ENCODE data around the gene ISOC1.

The ISOC1 gene

DNA sequence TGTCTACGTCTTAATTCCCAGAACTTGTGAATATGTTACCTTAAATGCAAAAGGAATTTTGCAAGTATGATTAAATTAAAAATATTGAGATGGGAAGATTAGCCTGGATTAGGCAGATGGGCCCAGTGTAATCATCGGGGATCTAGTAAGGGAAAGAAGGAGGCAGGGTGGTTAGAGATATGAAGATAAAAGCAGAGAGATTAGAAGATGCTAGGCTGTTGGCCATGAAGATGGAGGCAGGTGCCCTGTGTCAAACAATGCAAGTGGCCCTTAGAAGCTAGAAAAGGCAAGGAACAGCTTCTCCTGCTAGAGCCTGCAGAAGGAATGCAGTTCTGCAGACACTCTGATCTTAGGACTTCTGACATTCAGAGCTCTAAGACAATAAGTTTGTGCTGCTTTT is 28.8 kb upstream of the ISOC1 start:
- no peak overlapping the region for H3K4me3 ChIP-seq
- H3K4me1 ChIP-seq, result no peaks in the 10 kb centered on the region
- H3K36me3 ChIP-seq, result no peaks in the 10 kb centered on the region
- no peak overlapping the region for H3K27ac ChIP-seq
- H3K9ac ChIP-seq, result no peak overlapping the region
- no peak for TF ChIP-seq Cebpa-rat (IDR thresholded peaks at IDR 0.05)
- no peaks in the 10 kb centered on the region for H3K27me3 ChIP-seq
- H3K9me3 ChIP-seq (replicated peaks in 1 of 11), result no peaks in the 10 kb centered on the region
- no peak overlapping the region for H3K4me2 ChIP-seq
- no peaks in the 10 kb centered on the region for H4K20me1 ChIP-seq

DNA sequence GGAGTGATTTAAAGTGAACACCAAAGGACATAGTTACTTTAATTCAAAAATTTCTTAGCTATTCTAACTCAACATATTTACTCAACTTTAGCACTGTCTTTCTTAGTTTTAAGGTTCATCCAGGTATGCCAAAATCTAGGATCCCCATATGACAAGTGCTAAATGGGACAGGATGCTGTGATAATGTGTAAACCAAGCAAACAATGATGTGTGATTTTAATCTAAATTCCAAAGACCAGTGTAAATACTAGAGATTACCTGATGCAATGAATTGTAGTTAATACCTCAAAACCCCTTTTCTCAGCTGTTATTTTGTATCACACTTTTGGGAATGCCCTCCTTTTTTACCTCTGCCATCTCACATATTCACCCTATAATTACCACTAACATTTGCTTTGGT is 26.8 kb upstream of the ISOC1 start:
- Histone ChIP-seq H3K27me3 (no peaks in the 10 kb centered on the region), H4K20me1 (no peaks in the 10 kb centered on the region), H3K4me1 (no peaks in the 10 kb centered on the region), H3K4me2 (no peak overlapping the region), H3K4me3 (no peak overlapping the region), H3K36me3 (no peaks in the 10 kb centered on the region), H3K9ac (no peak overlapping the region), H3K27ac (no peak overlapping the region), H3K9me3 (replicated peaks in 1 of 11) (no peaks in the 10 kb centered on the region)
- no peak for TF ChIP-seq Cebpa-rat (IDR thresholded peaks at IDR 0.05)

DNA sequence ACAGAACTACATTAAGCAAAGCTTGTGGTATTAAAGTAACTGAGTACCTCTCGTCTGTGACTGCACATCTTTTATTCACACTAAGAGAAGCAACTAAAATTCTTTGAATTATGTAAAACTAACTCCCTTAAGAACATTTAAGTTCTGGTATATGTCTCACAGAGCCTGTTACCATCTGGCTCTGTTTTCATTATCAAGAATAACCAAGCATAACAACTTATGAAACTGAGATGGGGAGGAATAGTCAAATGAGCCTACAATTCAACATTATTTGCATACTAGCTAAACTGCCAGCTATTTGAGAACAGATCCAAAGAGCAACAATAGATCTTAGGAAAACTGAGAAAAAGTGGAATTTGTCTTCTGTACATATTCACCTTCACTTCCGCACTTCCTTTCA is 25.3 kb upstream of the ISOC1 start:
- Histone ChIP-seq H3K4me2 (no peak overlapping the region), H3K9me3 (replicated peaks in 1 of 11) (no peaks in the 10 kb centered on the region), H4K20me1 (no peaks in the 10 kb centered on the region), H3K4me3 (no peak overlapping the region), H3K27ac (no peak overlapping the region), H3K4me1 (no peaks in the 10 kb centered on the region), H3K9ac (no peak overlapping the region), H3K36me3 (no peaks in the 10 kb centered on the region), H3K27me3 (no peaks in the 10 kb centered on the region)
- TF ChIP-seq Cebpa-rat (IDR thresholded peaks at IDR 0.05), result no peak

DNA sequence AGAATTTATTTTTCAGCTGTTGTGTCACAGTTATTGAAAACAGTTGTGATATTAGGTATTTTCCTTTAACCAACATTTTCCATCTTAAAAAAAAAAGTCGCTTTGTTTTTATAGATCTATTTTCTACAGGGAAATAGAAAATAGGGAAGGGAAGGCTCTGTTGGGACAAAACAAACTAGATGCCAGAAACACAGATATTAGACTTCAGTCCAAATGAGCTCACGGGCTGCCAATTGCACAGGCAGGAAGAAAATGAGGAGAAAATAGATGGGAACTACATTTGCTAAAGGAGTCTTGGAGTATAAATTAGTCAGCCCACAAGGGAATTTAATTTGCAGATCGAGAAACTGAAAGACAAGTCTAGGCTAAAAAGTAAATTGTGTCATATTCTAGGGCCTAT is 21.4 kb upstream of the ISOC1 start:
- TF ChIP-seq Cebpa-rat (IDR thresholded peaks at IDR 0.05), result no peak
- no peaks in the 10 kb centered on the region for H3K4me1 ChIP-seq
- no peaks in the 10 kb centered on the region for H4K20me1 ChIP-seq
- H3K4me3 ChIP-seq, result no peak overlapping the region
- no peaks in the 10 kb centered on the region for H3K27me3 ChIP-seq
- H3K4me2 ChIP-seq, result no peak overlapping the region
- no peak overlapping the region for H3K27ac ChIP-seq
- H3K9ac ChIP-seq, result no peak overlapping the region
- H3K9me3 ChIP-seq (replicated peaks in 1 of 11), result no peaks in the 10 kb centered on the region
- H3K36me3 ChIP-seq, result no peaks in the 10 kb centered on the region

DNA sequence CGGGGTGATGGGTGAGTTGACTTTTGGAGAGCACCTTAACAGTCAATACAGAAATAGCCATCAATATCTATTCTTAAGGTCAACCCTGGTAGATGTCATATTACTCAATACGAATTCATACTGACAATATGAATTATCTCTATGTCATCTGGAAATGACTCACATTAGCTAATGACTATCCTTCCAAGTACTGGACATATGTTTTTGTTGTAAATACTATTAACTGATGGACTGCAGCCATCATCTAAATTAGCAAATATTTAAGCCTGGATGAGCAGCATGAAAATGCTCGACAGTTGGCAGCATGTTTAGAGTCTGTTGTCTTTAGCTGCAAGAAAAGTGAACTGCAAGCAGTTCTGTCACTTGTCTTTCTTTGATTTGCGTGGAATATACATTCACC is 19.6 kb upstream of the ISOC1 start:
- H3K9me3 ChIP-seq (replicated peaks in 1 of 11), result no peaks in the 10 kb centered on the region
- H3K4me1 ChIP-seq, result no peaks in the 10 kb centered on the region
- H3K4me3 ChIP-seq, result no peak overlapping the region
- no peaks in the 10 kb centered on the region for H3K27me3 ChIP-seq
- no peaks in the 10 kb centered on the region for H3K36me3 ChIP-seq
- H3K9ac ChIP-seq, result no peak overlapping the region
- H3K4me2 ChIP-seq, result no peak overlapping the region
- no peak overlapping the region for H3K27ac ChIP-seq
- no peaks in the 10 kb centered on the region for H4K20me1 ChIP-seq
- no peak for TF ChIP-seq Cebpa-rat (IDR thresholded peaks at IDR 0.05)

DNA sequence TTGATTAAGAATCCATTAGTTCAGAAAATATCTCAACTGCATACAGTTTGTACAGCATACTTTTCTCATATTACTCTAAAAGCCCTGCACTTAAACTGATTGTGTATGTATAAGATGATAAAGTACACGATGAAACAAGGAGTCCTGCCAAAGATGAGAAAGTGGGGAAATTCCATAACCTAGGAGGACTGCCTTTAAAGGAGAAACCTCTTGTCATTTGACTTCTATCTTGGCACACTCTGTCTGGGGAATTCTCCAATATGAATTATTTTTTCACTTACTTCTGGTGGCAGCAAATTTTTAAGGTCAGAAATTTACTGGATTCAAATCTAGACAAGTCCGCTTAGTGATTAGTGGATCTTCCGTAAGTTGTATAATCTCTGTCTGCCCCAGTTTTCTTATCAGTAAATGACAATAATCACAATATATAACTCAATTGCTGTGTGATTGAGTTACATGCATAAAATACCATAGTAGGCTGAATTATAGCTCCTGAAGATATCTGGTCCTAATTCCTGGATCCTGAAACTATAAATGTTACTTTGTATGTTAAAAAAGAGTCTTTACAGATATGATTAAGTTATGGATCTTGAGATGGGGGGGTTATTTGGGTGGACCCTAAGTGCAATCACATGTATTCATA is 17.0 kb upstream of the ISOC1 start:
- Histone ChIP-seq H3K27me3 (no peaks in the 10 kb centered on the region), H3K4me2 (no peak overlapping the region), H3K4me1 (no peaks in the 10 kb centered on the region), H3K36me3 (no peaks in the 10 kb centered on the region), H3K9me3 (replicated peaks in 1 of 11) (no peaks in the 10 kb centered on the region), H4K20me1 (no peaks in the 10 kb centered on the region), H3K9ac (no peak overlapping the region), H3K4me3 (no peak overlapping the region), H3K27ac (no peak overlapping the region)
- TF ChIP-seq Cebpa-rat (IDR thresholded peaks at IDR 0.05), result no peak

DNA sequence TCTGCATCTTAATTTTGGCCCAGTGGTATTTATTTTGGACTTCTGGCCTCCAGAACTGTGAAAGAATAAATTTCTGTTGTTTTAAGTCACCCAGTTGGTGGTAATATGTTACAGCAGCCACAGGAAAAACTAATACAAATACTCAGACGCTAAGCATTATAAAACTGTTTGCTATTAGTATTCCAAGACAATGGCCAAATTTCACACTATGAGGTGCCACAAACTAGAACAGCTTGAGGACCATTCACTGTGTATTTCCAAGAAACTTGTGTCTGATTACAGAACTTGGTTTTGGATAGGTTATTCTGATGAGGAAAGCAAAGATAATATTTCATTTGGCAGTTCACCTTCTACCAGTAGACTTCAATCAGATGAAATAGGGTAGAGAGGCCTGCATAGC is 16.3 kb upstream of the ISOC1 start:
- no peak overlapping the region for H3K4me3 ChIP-seq
- no peak for TF ChIP-seq Cebpa-rat (IDR thresholded peaks at IDR 0.05)
- no peaks in the 10 kb centered on the region for H3K9me3 ChIP-seq (replicated peaks in 1 of 11)
- H3K36me3 ChIP-seq, result no peaks in the 10 kb centered on the region
- H3K27me3 ChIP-seq, result no peaks in the 10 kb centered on the region
- no peak overlapping the region for H3K27ac ChIP-seq
- no peak overlapping the region for H3K9ac ChIP-seq
- H3K4me1 ChIP-seq, result no peaks in the 10 kb centered on the region
- H4K20me1 ChIP-seq, result no peaks in the 10 kb centered on the region
- H3K4me2 ChIP-seq, result no peak overlapping the region

DNA sequence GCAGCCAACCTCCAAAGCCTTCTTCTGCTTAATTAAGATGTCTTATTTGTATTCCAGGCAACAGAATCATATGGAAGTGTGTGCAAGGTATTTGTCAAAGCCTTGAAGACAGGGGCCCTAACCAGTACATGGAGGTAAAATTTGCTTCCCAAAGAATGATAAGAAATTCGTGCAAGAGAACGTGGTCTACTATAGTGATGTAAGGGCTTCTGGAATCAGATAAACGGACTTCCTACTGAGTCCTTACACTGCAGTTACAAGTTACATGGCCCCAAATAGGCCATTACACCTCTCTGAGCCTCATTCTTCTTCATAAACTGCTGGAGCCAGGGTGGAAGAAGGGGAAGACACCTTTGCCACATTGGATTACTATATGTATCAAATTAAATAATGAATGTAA is 15.9 kb upstream of the ISOC1 start:
- Histone ChIP-seq H3K4me3 (no peak overlapping the region), H3K36me3 (no peaks in the 10 kb centered on the region), H3K27ac (no peak overlapping the region), H3K27me3 (no peaks in the 10 kb centered on the region), H3K4me2 (no peak overlapping the region), H3K4me1 (no peaks in the 10 kb centered on the region), H3K9me3 (replicated peaks in 1 of 11) (no peaks in the 10 kb centered on the region), H4K20me1 (no peaks in the 10 kb centered on the region), H3K9ac (no peak overlapping the region)
- no peak for TF ChIP-seq Cebpa-rat (IDR thresholded peaks at IDR 0.05)

DNA sequence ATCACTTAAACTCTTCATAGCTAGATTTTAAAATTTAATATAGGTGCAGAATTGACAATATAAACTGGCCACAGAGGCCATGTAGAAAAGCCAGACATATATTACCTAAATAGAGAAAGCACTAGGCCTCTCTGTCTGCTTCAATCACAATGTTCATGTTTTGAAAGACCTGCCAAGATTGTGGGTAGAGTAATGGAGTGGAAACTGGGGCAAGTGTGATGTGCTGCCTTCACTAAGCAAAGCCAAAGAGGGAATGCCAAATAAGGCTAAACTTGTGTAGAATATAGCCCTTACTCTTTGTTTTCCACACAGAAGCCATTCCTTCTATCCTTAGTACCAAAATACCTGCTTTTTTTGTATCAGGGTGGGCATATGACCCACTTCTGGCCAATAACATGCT is 15.1 kb upstream of the ISOC1 start:
- no peak overlapping the region for H3K9ac ChIP-seq

DNA sequence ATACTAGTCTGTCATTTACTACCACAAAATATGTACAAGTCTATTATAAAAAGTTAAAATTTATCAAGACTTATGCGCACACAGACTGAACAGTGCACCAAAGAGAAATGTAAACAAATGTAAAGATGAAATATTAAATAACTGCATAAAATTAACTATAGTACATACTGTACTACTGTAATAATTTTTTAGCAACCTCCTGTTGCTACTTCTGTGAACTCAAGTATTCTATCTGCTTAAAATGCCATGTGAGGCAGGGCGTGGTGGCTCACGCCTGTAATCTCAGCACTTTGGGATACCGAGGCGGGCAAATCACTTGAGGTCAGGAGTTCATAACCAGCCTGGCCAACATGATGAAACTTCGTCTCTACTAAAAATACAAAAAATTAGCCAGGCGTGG is 13.8 kb upstream of the ISOC1 start:
- Histone ChIP-seq H3K4me3 (no peak overlapping the region), H3K27ac (no peak overlapping the region), H3K4me2 (no peak overlapping the region), H3K4me1 (no peaks in the 10 kb centered on the region), H3K27me3 (no peaks in the 10 kb centered on the region), H3K9me3 (replicated peaks in 1 of 11) (no peaks in the 10 kb centered on the region), H3K36me3 (no peaks in the 10 kb centered on the region), H3K9ac (no peak overlapping the region), H4K20me1 (no peaks in the 10 kb centered on the region)
- no peak for TF ChIP-seq Cebpa-rat (IDR thresholded peaks at IDR 0.05)

More for the DNA sequence above, 15.1 kb upstream of the ISOC1 start:
- Histone ChIP-seq H3K4me2 (no peak overlapping the region), H3K4me1 (no peaks in the 10 kb centered on the region), H3K4me3 (no peak overlapping the region), H3K9me3 (replicated peaks in 1 of 11) (no peaks in the 10 kb centered on the region), H3K36me3 (no peaks in the 10 kb centered on the region), H3K27me3 (no peaks in the 10 kb centered on the region), H3K27ac (no peak overlapping the region), H4K20me1 (no peaks in the 10 kb centered on the region)
- TF ChIP-seq Cebpa-rat (IDR thresholded peaks at IDR 0.05), result no peak

Data from BLaER1 treated with 17β-estradiol and CSF1 and Interleukin-3, amounts not matched to agents 10 nM and 100 nM (cell line).